K562 (cell line): Measurements from ENCODE around the gene PI16. TPM values are rescaled to one million over a fixed set of nuclear protein-coding genes. Genes with fewer than 3 reads are reported as not detected.

Source experiments
- ARHGAP35 ChIP-seq: fragments of 450-650 bp; IDR thresholded peaks from 2 replicates; pipeline ENCODE4 v1.6.1; 2018; ENCODE audit not compliant: partially characterized antibody
- CBFA2T3 ChIP-seq: fragments of 450-650 bp; IDR thresholded peaks from 2 replicates; pipeline ENCODE4 v1.6.1; 2017
- CXXC5 ChIP-seq: fragments of 250-450 bp; sonication (Bioruptor Pico); IDR thresholded peaks from 2 replicates; pipeline ENCODE4 v1.8.0; 2022; ENCODE audit warnings: inconsistent platforms, mild to moderate bottlenecking, moderate library complexity
- FUS ChIP-seq: fragments of 200-400 bp; formaldehyde crosslinking; optimal IDR thresholded peaks from 2 replicates; pipeline ENCODE3; 2017; ENCODE audit warnings: low read depth, low read length
- HDAC1 ChIP-seq, 2 experiments: fragments of 450-650 bp; IDR thresholded peaks; 2 replicates each; pipeline ENCODE4 v1.6.1; 2016 to 2017; ENCODE audit warnings: inconsistent platforms in 1 of 2, mild to moderate bottlenecking in 1 of 2, moderate library complexity in 1 of 2
- KDM4B ChIP-seq, 2 experiments: fragments of 450-650 bp in 1 of 2; sonication (generic) in 1 of 2; IDR thresholded peaks; 2 replicates each; pipeline ENCODE4 v1.6.1; 2016 to 2017; ENCODE audit warnings: borderline replicate concordance in 2 of 2, antibody characterized with exemption in 1 of 2, low read depth in 1 of 2, mild to moderate bottlenecking in 1 of 2
- NONO ChIP-seq, 2 experiments: fragments of 200-400 bp in 1 of 2; fragments of 450-650 bp in 1 of 2; formaldehyde crosslinking in 1 of 2; IDR thresholded peaks; 2 replicates each; pipeline ENCODE4 v1.6.1; 2017; ENCODE audit warnings: low read depth in 2 of 2, mild to moderate bottlenecking in 2 of 2, moderate library complexity in 2 of 2, low read length in 1 of 2
- SP2 ChIP-seq: IDR thresholded peaks from 2 replicates; pipeline ENCODE4 v1.6.1; 2011; ENCODE audit warnings: mild to moderate bottlenecking, low read depth, low read length, moderate library complexity; ENCODE audit not compliant: poor library complexity, severe bottlenecking; ENCODE audit errors: extremely low read depth
- ZBTB1 ChIP-seq: sonication (generic); formaldehyde crosslinking; IDR thresholded peaks from 2 replicates; pipeline ENCODE4 v1.8.1; 2023; ENCODE audit warnings: missing genetic modification reagents, low read depth, mild to moderate bottlenecking, borderline replicate concordance
- ZBTB43 ChIP-seq: sonication (generic); formaldehyde crosslinking; IDR thresholded peaks from 2 replicates; pipeline ENCODE4 v1.8.0; 2023; ENCODE audit warnings: mild to moderate bottlenecking, missing genetic modification reagents
- ZBTB8A ChIP-seq: fragments of 450-650 bp; IDR thresholded peaks from 2 replicates; pipeline ENCODE4 v1.6.1; 2018; ENCODE audit warnings: mild to moderate bottlenecking, moderate library complexity; ENCODE audit not compliant: partially characterized antibody
- ZNF76 ChIP-seq: fragments of 250-450 bp; sonication (Bioruptor Pico); IDR thresholded peaks from 2 replicates; pipeline ENCODE4 v1.4.0; 2020; ENCODE audit warnings: mild to moderate bottlenecking, moderate library complexity, borderline replicate concordance
- polyA plus RNA-seq, 8 experiments: library from polyadenylated mRNA; depleted of rRNA in 4 of 8; stranded (reverse) in 5 of 8; unstranded in 3 of 8; fragments of >200 nt; fragmentation: Nextera tagmentation in 2 of 8; fragmentation: Illumina TruSeq in 1 of 8; extraction: Ambion mirVana in 2 of 8; extraction: Trizol in 1 of 8; gene quantifications; 2 replicates each; pipeline versions ENCODE4 v1.2.1 to v1.2.3, GENCODE V29; 2011 to 2014; ENCODE audit warnings: inconsistent platforms in 1 of 8, missing spikeins in 1 of 8
- total RNA-seq, 7 experiments: library from RNA; depleted of rRNA in 6 of 7; stranded (reverse); fragments of >200 nt in 6 of 7; fragmentation: Illumina TruSeq in 2 of 7; extraction: Trizol in 2 of 7; gene quantifications; 2 replicates each; pipeline versions ENCODE4 v1.2.1 to v1.2.3, GENCODE V29; 2011 to 2021; ENCODE audit warnings: low replicate concordance in 1 of 7
- TF ChIP-seq, protein P1 (sequence below), 2 experiments: fragments of 450-650 bp in 1 of 2; sonication (generic) in 1 of 2; formaldehyde crosslinking in 1 of 2; IDR thresholded peaks; 2 replicates each; pipeline versions ENCODE4 v1.7.1 to v1.9.0; 2016 to 2022; ENCODE audit warnings: inconsistent platforms in 1 of 2, mild to moderate bottlenecking in 1 of 2, missing genetic modification reagents in 1 of 2
- TF ChIP-seq, protein P2 (sequence below): conservative IDR thresholded peaks from 2 replicates; pipeline ENCODE4 v1.6.1; 2011; ENCODE audit warnings: low read depth, mild to moderate bottlenecking, low read length; ENCODE audit not compliant: control insufficient read depth

Gene PI16
- total and polyA plus RNA-seq, 9 of the 15 experiments (the other 6 are each of a cell fraction or from before 2014, with no cell fraction given): 0.06 to 0.18 TPM; not detected in 7

- TF ChIP-seq, protein P1, sequence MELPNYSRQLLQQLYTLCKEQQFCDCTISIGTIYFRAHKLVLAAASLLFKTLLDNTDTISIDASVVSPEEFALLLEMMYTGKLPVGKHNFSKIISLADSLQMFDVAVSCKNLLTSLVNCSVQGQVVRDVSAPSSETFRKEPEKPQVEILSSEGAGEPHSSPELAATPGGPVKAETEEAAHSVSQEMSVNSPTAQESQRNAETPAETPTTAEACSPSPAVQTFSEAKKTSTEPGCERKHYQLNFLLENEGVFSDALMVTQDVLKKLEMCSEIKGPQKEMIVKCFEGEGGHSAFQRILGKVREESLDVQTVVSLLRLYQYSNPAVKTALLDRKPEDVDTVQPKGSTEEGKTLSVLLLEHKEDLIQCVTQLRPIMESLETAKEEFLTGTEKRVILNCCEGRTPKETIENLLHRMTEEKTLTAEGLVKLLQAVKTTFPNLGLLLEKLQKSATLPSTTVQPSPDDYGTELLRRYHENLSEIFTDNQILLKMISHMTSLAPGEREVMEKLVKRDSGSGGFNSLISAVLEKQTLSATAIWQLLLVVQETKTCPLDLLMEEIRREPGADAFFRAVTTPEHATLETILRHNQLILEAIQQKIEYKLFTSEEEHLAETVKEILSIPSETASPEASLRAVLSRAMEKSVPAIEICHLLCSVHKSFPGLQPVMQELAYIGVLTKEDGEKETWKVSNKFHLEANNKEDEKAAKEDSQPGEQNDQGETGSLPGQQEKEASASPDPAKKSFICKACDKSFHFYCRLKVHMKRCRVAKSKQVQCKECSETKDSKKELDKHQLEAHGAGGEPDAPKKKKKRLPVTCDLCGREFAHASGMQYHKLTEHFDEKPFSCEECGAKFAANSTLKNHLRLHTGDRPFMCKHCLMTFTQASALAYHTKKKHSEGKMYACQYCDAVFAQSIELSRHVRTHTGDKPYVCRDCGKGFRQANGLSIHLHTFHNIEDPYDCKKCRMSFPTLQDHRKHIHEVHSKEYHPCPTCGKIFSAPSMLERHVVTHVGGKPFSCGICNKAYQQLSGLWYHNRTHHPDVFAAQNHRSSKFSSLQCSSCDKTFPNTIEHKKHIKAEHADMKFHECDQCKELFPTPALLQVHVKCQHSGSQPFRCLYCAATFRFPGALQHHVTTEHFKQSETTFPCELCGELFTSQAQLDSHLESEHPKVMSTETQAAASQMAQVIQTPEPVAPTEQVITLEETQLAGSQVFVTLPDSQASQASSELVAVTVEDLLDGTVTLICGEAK (IDR thresholded peaks at IDR 0.05): 0 out of 2 replicates have a peak, but pooled peaks have one; percentile 43
- TF ChIP-seq, protein P1 (CRISPR knock-in tag; IDR thresholded peaks at IDR 0.05): no peak
- TF ChIP-seq HDAC1 (IDR thresholded peaks at IDR 0.05): 0 out of 4 replicates have a peak, but pooled peaks of 1 of the 2 experiments have one; percentile 26
- TF ChIP-seq ZBTB8A: no peak
- peak; percentile 94 to 100 for TF ChIP-seq NONO (IDR thresholded peaks at IDR 0.05; ENCODE audit: low read depth in 2 of 2, low read length in 1 of 2)
- TF ChIP-seq ZNF76 (CRISPR knock-in tag): peak; percentile 61; the same call in 1 of the 2 replicates
- TF ChIP-seq CXXC5 (CRISPR knock-in tag): peak; percentile 94
- no peak for TF ChIP-seq CBFA2T3
- TF ChIP-seq ARHGAP35: no peak
- no peak for TF ChIP-seq ZBTB1 (CRISPR knock-in tag)
- peak; percentile 97 for TF ChIP-seq FUS
- TF ChIP-seq ZBTB43 (CRISPR knock-in tag): no peak
- peak; percentile 15 for TF ChIP-seq SP2
- TF ChIP-seq KDM4B (IDR thresholded peaks at IDR 0.05; ENCODE audit: borderline replicate concordance in 2 of 2, low read depth in 1 of 2): no peak
- TF ChIP-seq, protein P2, sequence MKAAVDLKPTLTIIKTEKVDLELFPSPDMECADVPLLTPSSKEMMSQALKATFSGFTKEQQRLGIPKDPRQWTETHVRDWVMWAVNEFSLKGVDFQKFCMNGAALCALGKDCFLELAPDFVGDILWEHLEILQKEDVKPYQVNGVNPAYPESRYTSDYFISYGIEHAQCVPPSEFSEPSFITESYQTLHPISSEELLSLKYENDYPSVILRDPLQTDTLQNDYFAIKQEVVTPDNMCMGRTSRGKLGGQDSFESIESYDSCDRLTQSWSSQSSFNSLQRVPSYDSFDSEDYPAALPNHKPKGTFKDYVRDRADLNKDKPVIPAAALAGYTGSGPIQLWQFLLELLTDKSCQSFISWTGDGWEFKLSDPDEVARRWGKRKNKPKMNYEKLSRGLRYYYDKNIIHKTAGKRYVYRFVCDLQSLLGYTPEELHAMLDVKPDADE: peak; percentile 94
These were observed 31.5 kb downstream of the PI16 start, which contains the start of gene MTCH1 (continued) for GRCh38 chr6:36985808-36986703.
